H9 (cell line): ENCODE measurements around the gene POC1B. TPM values are rescaled to one million over a fixed set of nuclear protein-coding genes. Genes with fewer than 3 reads are reported as not detected.

Experiments used
- DNase-seq: peaks from one replicate; pipeline ENCODE4 v3.0.0-alpha.2; 2017
- H2AFZ ChIP-seq: one replicate; pipeline ENCODE4 v1.6.1; 2013; ENCODE audit warnings: mild to moderate bottlenecking, low read length, control low read depth, moderate library complexity
- H2AK5ac ChIP-seq: 2 replicates; pipeline ENCODE4 v1.6.1; 2013; ENCODE audit warnings: low read length, control low read depth, mixed read lengths; ENCODE audit not compliant: insufficient read length
- H2BK120ac ChIP-seq: one replicate; pipeline ENCODE4 v1.6.1; 2013; ENCODE audit warnings: low read depth, mild to moderate bottlenecking, low read length, control low read depth, inconsistent platforms; ENCODE audit not compliant: poor library complexity, severe bottlenecking
- H2BK12ac ChIP-seq: 2 replicates; pipeline ENCODE4 v1.6.1; 2013; ENCODE audit warnings: low read length, control low read depth, mixed read lengths, low read depth; ENCODE audit not compliant: insufficient read length
- H2BK15ac ChIP-seq: 2 replicates; pipeline ENCODE4 v1.6.1; 2013; ENCODE audit warnings: low read depth, low read length, control low read depth
- H2BK20ac ChIP-seq: one replicate; pipeline ENCODE4 v1.6.1; 2013; ENCODE audit warnings: low read depth, mild to moderate bottlenecking, low read length, control low read depth, inconsistent platforms; ENCODE audit not compliant: poor library complexity, severe bottlenecking
- H2BK5ac ChIP-seq: 2 replicates; pipeline ENCODE4 v1.6.1; 2013; ENCODE audit warnings: low read length, control low read depth, mixed read lengths; ENCODE audit not compliant: insufficient read length
- H3K14ac ChIP-seq: 2 replicates; pipeline ENCODE4 v1.6.1; 2013; ENCODE audit warnings: low read length, control low read depth; ENCODE audit not compliant: insufficient read depth
- H3K18ac ChIP-seq: 2 replicates; pipeline ENCODE4 v1.6.1; 2013; ENCODE audit warnings: low read depth, mild to moderate bottlenecking, mixed read lengths, low read length, control low read depth; ENCODE audit not compliant: insufficient read length
- H3K23ac ChIP-seq: 2 replicates; pipeline ENCODE4 v1.6.1; 2013; ENCODE audit warnings: low read length, control low read depth, mixed read lengths, low read depth; ENCODE audit not compliant: insufficient read length
- H3K23me2 ChIP-seq: 2 replicates; pipeline ENCODE4 v1.6.1; 2013; ENCODE audit warnings: low read depth, mild to moderate bottlenecking, mixed read lengths, low read length, control low read depth; ENCODE audit not compliant: insufficient read length, poor library complexity, severe bottlenecking
- H3K27ac ChIP-seq: 2 replicates; pipeline ENCODE4 v1.5.1; 2013; ENCODE audit warnings: low read length, control low read depth, mixed read lengths, low read depth; ENCODE audit not compliant: insufficient read length
- H3K27me3 ChIP-seq: 2 replicates; pipeline ENCODE4 v1.6.1; 2013; ENCODE audit warnings: low read length, control low read depth, inconsistent platforms; ENCODE audit not compliant: insufficient read depth
- H3K4ac ChIP-seq: 2 replicates; pipeline ENCODE4 v1.6.1; 2013; ENCODE audit warnings: low read depth, mild to moderate bottlenecking, control low read depth, inconsistent platforms, low read length, moderate library complexity
- H3K4me1 ChIP-seq: 2 replicates; pipeline ENCODE4 v1.6.1; 2013; ENCODE audit warnings: low read length, control low read depth, inconsistent platforms; ENCODE audit not compliant: insufficient read depth
- H3K4me2 ChIP-seq: 2 replicates; pipeline ENCODE4 v1.6.1; 2013; ENCODE audit warnings: low read length, control low read depth, mixed read lengths; ENCODE audit not compliant: insufficient read length, insufficient read depth
- H3K56ac ChIP-seq: 2 replicates; pipeline ENCODE4 v1.6.1; 2013; ENCODE audit warnings: low read depth, mild to moderate bottlenecking, mixed read lengths, low read length, control low read depth; ENCODE audit not compliant: insufficient read length
- H3K79me1 ChIP-seq: 2 replicates; pipeline ENCODE4 v1.6.1; 2013; ENCODE audit warnings: low read depth, mild to moderate bottlenecking, moderate library complexity, low read length, control low read depth, inconsistent platforms; ENCODE audit not compliant: insufficient read depth, poor library complexity, severe bottlenecking
- H3K79me2 ChIP-seq: 2 replicates; pipeline ENCODE4 v1.6.1; 2013; ENCODE audit warnings: low read length, control low read depth, inconsistent platforms; ENCODE audit not compliant: insufficient read depth
- H3K9ac ChIP-seq: 2 replicates; pipeline ENCODE4 v1.6.1; 2013; ENCODE audit warnings: low read length, control low read depth, mixed read lengths; ENCODE audit not compliant: insufficient read length; ENCODE audit errors: extremely low read depth
- H3K9me3 ChIP-seq: one replicate; pipeline ENCODE4 v1.6.1; 2013; ENCODE audit warnings: low read depth, low read length, inconsistent platforms; ENCODE audit not compliant: control insufficient read depth
- H3T11ph ChIP-seq: one replicate; pipeline ENCODE4 v1.6.1; 2013; ENCODE audit warnings: mild to moderate bottlenecking, low read length, control low read depth, inconsistent platforms
- H4K20me1 ChIP-seq: one replicate; pipeline ENCODE4 v1.6.1; 2013; ENCODE audit not compliant: control insufficient read depth, insufficient read length, insufficient read depth
- H4K5ac ChIP-seq: 2 replicates; pipeline ENCODE4 v1.6.1; 2013; ENCODE audit warnings: low read depth, mild to moderate bottlenecking, mixed read lengths, low read length, control low read depth; ENCODE audit not compliant: insufficient read length
- H4K8ac ChIP-seq: replicated peaks from 2 replicates; pipeline ENCODE4 v1.6.1; 2013; ENCODE audit warnings: low read length, control low read depth, mixed read lengths, low read depth; ENCODE audit not compliant: insufficient read length
- H4K91ac ChIP-seq: 2 replicates; pipeline ENCODE4 v1.6.1; 2013; ENCODE audit warnings: low read depth, mild to moderate bottlenecking, moderate library complexity, mixed read lengths, low read length, control low read depth; ENCODE audit not compliant: insufficient read length
- H3K27ac Mint-ChIP-seq, 3 experiments: 2 replicates in 2 of 3; 3 replicates in 1 of 3; pipeline ENCODE4 v1.8.0; 2020 to 2021; ENCODE audit warnings: mixed read lengths in 3 of 3, mild to moderate bottlenecking in 1 of 3, moderate library complexity in 1 of 3
- H3K27me3 Mint-ChIP-seq: 2 replicates; pipeline ENCODE4 v1.8.0; 2021; ENCODE audit warnings: low read depth, mild to moderate bottlenecking, moderate library complexity, mixed read lengths
- H3K36me3 Mint-ChIP-seq, 3 experiments: 2 replicates in 2 of 3; 3 replicates in 1 of 3; pipeline ENCODE4 v1.8.0; 2020 to 2021; ENCODE audit warnings: low read depth in 3 of 3, mixed read lengths in 3 of 3; ENCODE audit not compliant: insufficient read depth in 1 of 3
- H3K4me1 Mint-ChIP-seq, 2 experiments: 2 replicates each; pipeline ENCODE4 v1.8.0; 2020; ENCODE audit warnings: mixed read lengths in 2 of 2
- H3K4me3 Mint-ChIP-seq, 2 experiments: 2 replicates in 1 of 2; 3 replicates in 1 of 2; pipeline ENCODE4 v1.8.0; 2020 to 2021; ENCODE audit warnings: mild to moderate bottlenecking in 2 of 2, mixed read lengths in 2 of 2, moderate library complexity in 1 of 2
- H3K9me3 Mint-ChIP-seq, 2 experiments: 2 replicates in 1 of 2; 3 replicates in 1 of 2; pipeline ENCODE4 v1.8.0; 2020; ENCODE audit warnings: mild to moderate bottlenecking in 2 of 2, mixed read lengths in 2 of 2, moderate library complexity in 1 of 2
- WGBS: extraction: QIAGEN DNeasy Blood & Tissue Kit; methylation state at CpG from one replicate; pipeline ENCODE4 v1.1.7; 2013; ENCODE audit warnings: missing lambda C conversion rate, low lambda C conversion rate, mixed read lengths; ENCODE audit not compliant: insufficient read length; ENCODE audit errors: extremely low coverage; 5-methylcytosine and 5-hydroxymethylcytosine counted together
- total RNA-seq: library from RNA; stranded (reverse); gene quantifications from 2 replicates; pipeline ENCODE4 v1.2.1, GENCODE V29; 2021
- TF ChIP-seq, protein P1 (sequence below): fragments of 200-600 bp; sonication (generic); conservative IDR thresholded peaks from 3 replicates; pipeline ENCODE4 v1.8.0; 2021; ENCODE audit warnings: antibody characterized with exemption, mild to moderate bottlenecking

POC1B gene
- total RNA-seq, 1 experiment from 2014 or later = 12.5 TPM

DNA sequence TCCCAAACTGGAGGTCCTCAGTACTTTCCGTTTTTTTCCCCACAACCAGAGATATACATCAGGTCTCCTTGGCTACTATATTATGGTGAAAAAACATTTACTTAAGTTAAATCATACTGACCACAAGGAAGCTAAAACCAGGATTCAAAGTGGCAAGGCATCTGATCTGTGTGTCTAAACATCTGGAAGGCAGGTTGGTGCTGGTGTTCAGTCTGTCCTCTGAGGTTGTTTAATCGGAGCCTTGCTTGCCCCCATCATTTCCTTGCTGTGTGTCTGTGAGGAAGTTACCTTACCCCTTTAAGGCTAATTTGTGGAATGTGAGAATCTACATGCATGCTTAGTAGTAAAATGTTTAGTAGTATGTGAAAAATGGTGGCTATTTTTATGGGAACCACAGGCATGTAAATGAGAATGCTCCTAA, 76.9 kb downstream of the POC1B start:
- H3K4me3 Mint-ChIP-seq = no peak overlapping the region
- Histone ChIP-seq H2BK12ac (no peak overlapping the region), H4K5ac (no peak overlapping the region), H3K4me2 (no peak overlapping the region), H4K91ac (no peak overlapping the region), H3K4me1 (peaks cover 7% of the 10 kb centered on the region; the same call in 1 of the 2 replicates), H4K8ac (no peak overlapping the region), H2BK120ac (no peak overlapping the region), H3K9ac (no peak overlapping the region), H3K18ac (no peak overlapping the region), H2AK5ac (no peak overlapping the region), H3T11ph (no peak overlapping the region), H2AFZ (no peak overlapping the region), H4K20me1 (no peaks in the 10 kb centered on the region), H2BK20ac (no peak overlapping the region), H3K14ac (no peak overlapping the region), H2BK5ac (no peak overlapping the region), H2BK15ac (no peak overlapping the region), H3K79me2 (no peaks in the 10 kb centered on the region), H3K4ac (no peak overlapping the region), H3K79me1 (no peaks in the 10 kb centered on the region), H3K27ac (no peak overlapping the region), H3K56ac (no peak overlapping the region), H3K9me3 (no peaks in the 10 kb centered on the region), H3K27me3 (no peaks in the 10 kb centered on the region), H3K23ac (no peak overlapping the region), H3K23me2 (no peaks in the 10 kb centered on the region)
- no peak for DNase-seq
- no peak overlapping the region; a peak in 1 of 7 replicates for H3K27ac Mint-ChIP-seq
- TF ChIP-seq, protein P1, sequence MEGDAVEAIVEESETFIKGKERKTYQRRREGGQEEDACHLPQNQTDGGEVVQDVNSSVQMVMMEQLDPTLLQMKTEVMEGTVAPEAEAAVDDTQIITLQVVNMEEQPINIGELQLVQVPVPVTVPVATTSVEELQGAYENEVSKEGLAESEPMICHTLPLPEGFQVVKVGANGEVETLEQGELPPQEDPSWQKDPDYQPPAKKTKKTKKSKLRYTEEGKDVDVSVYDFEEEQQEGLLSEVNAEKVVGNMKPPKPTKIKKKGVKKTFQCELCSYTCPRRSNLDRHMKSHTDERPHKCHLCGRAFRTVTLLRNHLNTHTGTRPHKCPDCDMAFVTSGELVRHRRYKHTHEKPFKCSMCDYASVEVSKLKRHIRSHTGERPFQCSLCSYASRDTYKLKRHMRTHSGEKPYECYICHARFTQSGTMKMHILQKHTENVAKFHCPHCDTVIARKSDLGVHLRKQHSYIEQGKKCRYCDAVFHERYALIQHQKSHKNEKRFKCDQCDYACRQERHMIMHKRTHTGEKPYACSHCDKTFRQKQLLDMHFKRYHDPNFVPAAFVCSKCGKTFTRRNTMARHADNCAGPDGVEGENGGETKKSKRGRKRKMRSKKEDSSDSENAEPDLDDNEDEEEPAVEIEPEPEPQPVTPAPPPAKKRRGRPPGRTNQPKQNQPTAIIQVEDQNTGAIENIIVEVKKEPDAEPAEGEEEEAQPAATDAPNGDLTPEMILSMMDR = no peak
- H3K9me3 Mint-ChIP-seq = peaks cover 0 to 7% of the 10 kb centered on the region in 2 experiments; a peak in 3 of 5 replicates
- H3K4me1 Mint-ChIP-seq = peaks cover 20 to 28% of the 10 kb centered on the region in 2 experiments
- H3K27me3 Mint-ChIP-seq = no peaks in the 10 kb centered on the region
- peaks cover 0 to 5% (median 0%) of the 10 kb centered on the region in 3 experiments; a peak in 5 of 7 replicates for H3K36me3 Mint-ChIP-seq
- WGBS = no CpG with 5 or more reads among the region's 2 CpGs
